Common myeloid progenitor, CD34-positive (primary cell): Measurements from ENCODE around the gene C3orf49.

Experiments
- CTCF ChIA-PET: fragments of 350-600 bp; sonication (Branson Sonifier 250); formaldehyde crosslinking; loops from one replicate; lab custom pipeline; 2021; ENCODE audit warnings: antibody characterized with exemption; lab: Charles Lee
- POLR2A ChIA-PET: fragments of 350-600 bp; sonication (Branson Sonifier 250); formaldehyde crosslinking; loops from one replicate; lab custom pipeline; 2021; ENCODE audit warnings: antibody characterized with exemption; lab: Charles Lee
- DNase-seq, 3 donors: peaks; one replicate each; pipeline versions ENCODE4 v3.0.0 to v3.0.0-alpha.2; 2013
- H3K27ac ChIP-seq, 2 experiments: 1 replicate in 1 of 2; 2 replicates in 1 of 2; pipeline ENCODE4 v1.7.0; 2013; ENCODE audit warnings: inconsistent platforms in 2 of 2, low read length in 2 of 2, mild to moderate bottlenecking in 2 of 2, low read depth in 1 of 2, moderate library complexity in 1 of 2; ENCODE audit not compliant: severe bottlenecking in 2 of 2, insufficient read depth in 1 of 2, poor library complexity in 1 of 2
- H3K27me3 ChIP-seq, 5 experiments: replicated peaks in 2 of 5; 1 replicate in 3 of 5; 2 replicates in 2 of 5; pipeline versions ENCODE4 v1.6.1 to v1.7.0; 2013; ENCODE audit warnings: low read length in 4 of 5, mild to moderate bottlenecking in 2 of 5, moderate library complexity in 2 of 5, inconsistent platforms in 1 of 5; ENCODE audit not compliant: insufficient read depth in 5 of 5, control insufficient read depth in 4 of 5
- H3K36me3 ChIP-seq, 4 experiments: 1 replicate in 2 of 4; 2 replicates in 2 of 4; pipeline versions ENCODE4 v1.6.1 to v1.7.0; 2013; ENCODE audit warnings: low read length in 3 of 4, control low read depth in 1 of 4, mild to moderate bottlenecking in 1 of 4; ENCODE audit not compliant: control insufficient read depth in 4 of 4, insufficient read depth in 4 of 4
- H3K4me1 ChIP-seq, 4 experiments: 1 replicate in 3 of 4; 2 replicates in 1 of 4; pipeline versions ENCODE4 v1.6.1 to v1.7.1; 2013; ENCODE audit warnings: low read length in 3 of 4, mild to moderate bottlenecking in 3 of 4, control low read depth in 1 of 4, inconsistent platforms in 1 of 4, moderate library complexity in 1 of 4; ENCODE audit not compliant: control insufficient read depth in 4 of 4, insufficient read depth in 4 of 4; ENCODE audit errors: control extremely low read depth in 1 of 4
- H3K4me3 ChIP-seq, 7 experiments: 1 replicate in 4 of 7; 2 replicates in 3 of 7; pipeline versions ENCODE4 v1.5.1 to v1.7.0; 2013; ENCODE audit warnings: mild to moderate bottlenecking in 7 of 7, low read length in 6 of 7, moderate library complexity in 6 of 7, inconsistent platforms in 2 of 7, low read depth in 2 of 7, control low read depth in 1 of 7; ENCODE audit not compliant: insufficient read depth in 4 of 7, control insufficient read depth in 1 of 7; ENCODE audit errors: extremely low read depth in 1 of 7
- H3K9me3 ChIP-seq, 5 experiments: 1 replicate in 4 of 5; 2 replicates in 1 of 5; pipeline versions ENCODE4 v1.6.1 to v1.7.1; 2013; ENCODE audit warnings: low read length in 4 of 5, mild to moderate bottlenecking in 2 of 5, inconsistent platforms in 1 of 5, low read depth in 1 of 5, moderate library complexity in 1 of 5; ENCODE audit not compliant: control insufficient read depth in 4 of 5, insufficient read depth in 2 of 5; ENCODE audit errors: control extremely low read depth in 1 of 5
- WGBS: methylation state at CpG from one replicate; pipeline ENCODE4 v1.1.5; 2013; ENCODE audit not compliant: insufficient coverage; 5-methylcytosine and 5-hydroxymethylcytosine counted together

C3orf49 gene

GRCh38 chr3:63869940-63870614 lies 51.0 kb downstream of the C3orf49 start:
- ChIA-PET CTCF (interaction anchor here (0.9 kb wide), 1 partner anchor 153 kb away, joined by 3 read pairs; the partner anchor contains the start of gene PSMD6), POLR2A (no interaction called here)

GRCh38 chr3:63870615-63871005 lies 51.5 kb downstream of the C3orf49 start:
- peaks cover 0 to 14% (median 1%) of the 10 kb centered on the region in 4 experiments for H3K36me3 ChIP-seq
- H3K27ac ChIP-seq: no peak overlapping the region
- H3K4me1 ChIP-seq: peaks cover 0 to 3% (median 0%) of the 10 kb centered on the region in 4 experiments
- H3K4me3 ChIP-seq: no peak overlapping the region
- WGBS: no CpG with 5 or more reads among the region's 2 CpGs
- no peaks in the 10 kb centered on the region for H3K9me3 ChIP-seq
- no peaks in the 10 kb centered on the region for H3K27me3 ChIP-seq
- ChIA-PET CTCF (no interaction called here), POLR2A (no interaction called here)
- no peak for DNase-seq

More at GRCh38 chr3:63869940-63870614, 51.0 kb downstream of the C3orf49 start:
- Histone ChIP-seq H3K27me3 (no peaks in the 10 kb centered on the region), H3K4me1 (peaks cover 0 to 6% (median 3%) of the 10 kb centered on the region in 4 experiments), H3K9me3 (no peaks in the 10 kb centered on the region), H3K4me3 (no peak overlapping the region), H3K36me3 (peaks cover 0 to 14% (median 1%) of the 10 kb centered on the region in 4 experiments), H3K27ac (no peak overlapping the region)
- no peak for DNase-seq
- 92% methylated on average over 2 of the region's 3 CpGs for WGBS

GRCh38 chr3:63872135-63872924 lies 53.2 kb downstream of the C3orf49 start:
- WGBS: no CpG with 5 or more reads among the region's 2 CpGs
- Histone ChIP-seq H3K27me3 (no peaks in the 10 kb centered on the region), H3K9me3 (no peaks in the 10 kb centered on the region), H3K36me3 (peaks cover 0 to 11% (median 0%) of the 10 kb centered on the region in 4 experiments), H3K4me1 (peaks cover 0 to 3% (median 0%) of the 10 kb centered on the region in 4 experiments), H3K27ac (no peak overlapping the region), H3K4me3 (no peak overlapping the region)
- CTCF ChIA-PET: interaction anchor here (1.0 to 1.1 kb wide), 2 partner anchors 25 to 63 kb away, joined by 3 read pairs; no protein-coding TSS in a partner anchor
- POLR2A ChIA-PET: no interaction called here
- DNase-seq: no peak

- peaks cover 0 to 10% (median 0%) of the 10 kb centered on the region in 4 experiments for H3K36me3 ChIP-seq
- no peak for DNase-seq
- peaks cover 0 to 8% (median 0%) of the 10 kb centered on the region in 4 experiments for H3K4me1 ChIP-seq
- no peak overlapping the region for H3K4me3 ChIP-seq
- no peaks in the 10 kb centered on the region for H3K27me3 ChIP-seq
- H3K27ac ChIP-seq: no peak overlapping the region
- WGBS: 100% methylated on average over 1 of the region's 3 CpGs
- ChIA-PET CTCF (interaction anchor here (1.5 to 1.6 kb wide), 3 partner anchors 10 to 16 kb away, joined by 3 read pairs; no protein-coding TSS in a partner anchor), POLR2A (interaction anchor here (0.7 kb wide), 1 partner anchor 15 kb away, joined by 3 read pairs; no protein-coding TSS in a partner anchor)
- no peaks in the 10 kb centered on the region for H3K9me3 ChIP-seq
Measured at GRCh38 chr3:63874769-63875168, 55.7 kb downstream of the C3orf49 start.

- Histone ChIP-seq H3K27ac (no peak overlapping the region), H3K36me3 (peaks cover 0 to 12% (median 0%) of the 10 kb centered on the region in 4 experiments), H3K9me3 (no peaks in the 10 kb centered on the region), H3K4me1 (peaks cover 0 to 8% (median 0%) of the 10 kb centered on the region in 4 experiments), H3K27me3 (no peaks in the 10 kb centered on the region), H3K4me3 (no peak overlapping the region)
- ChIA-PET CTCF (interaction anchor here (1.1 to 1.5 kb wide), 3 partner anchors 9 to 34 kb away, joined by 3 to 5 read pairs (median 3); no protein-coding TSS in a partner anchor), POLR2A (interaction anchor here (0.7 kb wide), 1 partner anchor 14 kb away, joined by 3 read pairs; no protein-coding TSS in a partner anchor)
- DNase-seq: no peak
- 90% methylated on average over 1 of the region's 2 CpGs for WGBS
Measured at GRCh38 chr3:63875510-63875909, 56.4 kb downstream of the C3orf49 start.

GRCh38 chr3:63876260-63876659 lies 57.2 kb downstream of the C3orf49 start:
- no peaks in the 10 kb centered on the region for H3K27me3 ChIP-seq
- no peak for DNase-seq
- no peak overlapping the region for H3K27ac ChIP-seq
- H3K4me3 ChIP-seq: no peak overlapping the region
- peaks cover 0 to 16% (median 0%) of the 10 kb centered on the region in 4 experiments for H3K36me3 ChIP-seq
- CTCF ChIA-PET: interaction anchor here (1.1 kb wide), 1 partner anchor 34 kb away, joined by 5 read pairs; no protein-coding TSS in a partner anchor
- H3K9me3 ChIP-seq: no peaks in the 10 kb centered on the region
- no CpG with 5 or more reads among the region's 3 CpGs for WGBS
- POLR2A ChIA-PET: interaction anchor here (0.9 kb wide), 1 partner anchor 36 kb away, joined by 3 read pairs; the partner anchor contains the start of gene SCAANT1
- H3K4me1 ChIP-seq: peaks cover 0 to 8% (median 0%) of the 10 kb centered on the region in 4 experiments
